B cell (primary cell): ENCODE results near the gene RNLS. TPM values are rescaled to one million over a fixed set of nuclear protein-coding genes. Genes with fewer than 3 reads are reported as not detected.

Experiments
- ATAC-seq: fragments of 200-7000 bp; cut with Tn5 transposase; one replicate; pipeline ENCODE4 v1.10.0; 2021; ENCODE audit warnings: low read depth, mild to moderate bottlenecking, moderate number of reproducible peaks, moderate library complexity
- CTCF ChIA-PET: fragments of 350-600 bp; sonication (Branson Sonifier 250); formaldehyde crosslinking; loops from one replicate; lab custom pipeline; 2021; ENCODE audit warnings: antibody characterized with exemption, inconsistent platforms; lab: Charles Lee
- POLR2A ChIA-PET: fragments of 350-600 bp; sonication (Branson Sonifier 250); formaldehyde crosslinking; loops from one replicate; lab custom pipeline; 2021; ENCODE audit warnings: antibody characterized with exemption; lab: Charles Lee
- DNase-seq: peaks from one replicate; pipeline ENCODE4 v3.0.0; 2013
- H2AFZ ChIP-seq: 2 replicates; pipeline ENCODE4 v1.6.1; 2012; ENCODE audit warnings: mild to moderate bottlenecking, low read depth, low read length; ENCODE audit not compliant: insufficient read depth, poor library complexity, severe bottlenecking
- H3K27ac ChIP-seq, 2 donors: 1 replicate in 1 of 2; 2 replicates in 1 of 2; pipeline ENCODE4 v1.5.1; 2012 to 2013; ENCODE audit warnings: low read length in 2 of 2, mild to moderate bottlenecking in 2 of 2, moderate library complexity in 1 of 2
- H3K27me3 ChIP-seq, 4 experiments: fragments of 200-600 bp in 1 of 4; sonication (generic) in 1 of 4; replicated peaks in 1 of 4; 1 replicate in 2 of 4; 2 replicates in 2 of 4; pipeline versions ENCODE4 v1.6.1 to v1.7.0; 2013 to 2016; ENCODE audit warnings: low read length in 3 of 4, mild to moderate bottlenecking in 2 of 4, mixed read lengths in 1 of 4, moderate library complexity in 1 of 4; ENCODE audit not compliant: insufficient read depth in 4 of 4, control insufficient read depth in 3 of 4; ENCODE audit errors: control extremely low read depth in 1 of 4
- H3K36me3 ChIP-seq, 2 experiments: replicated peaks in 1 of 2; 1 replicate in 1 of 2; 2 replicates in 1 of 2; pipeline versions ENCODE4 v1.6.1 to v1.7.1; 2013; ENCODE audit warnings: low read length in 1 of 2; ENCODE audit not compliant: insufficient read depth in 2 of 2, control insufficient read depth in 1 of 2; ENCODE audit errors: control extremely low read depth in 1 of 2, extremely low read depth in 1 of 2
- H3K4me1 ChIP-seq, 2 donors: fragments of 200-600 bp in 1 of 2; sonication (generic) in 1 of 2; 1 replicate in 1 of 2; 2 replicates in 1 of 2; pipeline versions ENCODE4 v1.5.1 to v1.6.1; 2013 to 2017; ENCODE audit warnings: low read length in 2 of 2; ENCODE audit not compliant: control insufficient read depth in 2 of 2, insufficient read depth in 2 of 2
- H3K4me2 ChIP-seq: replicated peaks from 2 replicates; pipeline ENCODE3; 2012; ENCODE audit warnings: mild to moderate bottlenecking, low read depth, low read length; ENCODE audit not compliant: poor library complexity, severe bottlenecking
- H3K4me3 ChIP-seq, 5 experiments: fragments of 200-600 bp in 1 of 5; sonication (generic) in 1 of 5; 1 replicate in 3 of 5; 2 replicates in 2 of 5; pipeline versions ENCODE4 v1.5.1 to v1.7.0; 2011 to 2016; ENCODE audit warnings: low read length in 4 of 5, mild to moderate bottlenecking in 4 of 5, low read depth in 2 of 5, control low read depth in 1 of 5, moderate library complexity in 1 of 5; ENCODE audit not compliant: insufficient read depth in 1 of 5; ENCODE audit errors: control extremely low read depth in 1 of 5, extremely low read depth in 1 of 5
- H3K79me2 ChIP-seq: fragments of 200-600 bp; sonication (generic); one replicate; pipeline ENCODE4 v1.6.0; 2016; ENCODE audit warnings: low read length; ENCODE audit not compliant: control insufficient read depth, insufficient read depth
- H3K9ac ChIP-seq: fragments of 200-600 bp; sonication (generic); 2 replicates; pipeline ENCODE4 v1.6.1; 2017; ENCODE audit warnings: mild to moderate bottlenecking, low read length, moderate library complexity
- H3K9me3 ChIP-seq, 3 donors: one replicate each; pipeline versions ENCODE4 v1.6.1 to v1.7.1; 2013; ENCODE audit warnings: low read length in 2 of 3; ENCODE audit not compliant: control insufficient read depth in 2 of 3, insufficient read depth in 1 of 3; ENCODE audit errors: control extremely low read depth in 1 of 3
- H4K20me1 ChIP-seq: 2 replicates; pipeline ENCODE4 v1.6.0; 2012; ENCODE audit warnings: mild to moderate bottlenecking, low read length; ENCODE audit not compliant: insufficient read depth, control insufficient read depth, poor library complexity, severe bottlenecking
- H3K27ac Mint-ChIP-seq: one replicate; pipeline ENCODE4 v1.8.0; 2021; ENCODE audit warnings: mixed read lengths
- H3K27me3 Mint-ChIP-seq: one replicate; pipeline ENCODE4 v1.8.0; 2021; ENCODE audit warnings: mixed read lengths
- H3K4me1 Mint-ChIP-seq: one replicate; pipeline ENCODE4 v1.8.0; 2021; ENCODE audit warnings: mixed read lengths
- H3K4me3 Mint-ChIP-seq: one replicate; pipeline ENCODE4 v1.8.0; 2021; ENCODE audit warnings: mixed read lengths
- H3K9me3 Mint-ChIP-seq: one replicate; pipeline ENCODE4 v1.8.0; 2022; ENCODE audit warnings: mixed read lengths; ENCODE audit not compliant: insufficient read depth
- EZH2 ChIP-seq: IDR thresholded peaks from 2 replicates; pipeline ENCODE4 v1.6.1; 2012; ENCODE audit warnings: borderline replicate concordance, low read depth, mild to moderate bottlenecking, moderate library complexity, low read length; ENCODE audit not compliant: insufficient read depth, poor library complexity, severe bottlenecking
- WGBS: methylation state at CpG from one replicate; pipeline ENCODE4 v1.1.5; 2013; ENCODE audit warnings: missing lambda C conversion rate; ENCODE audit not compliant: insufficient coverage; 5-methylcytosine and 5-hydroxymethylcytosine counted together
- intact Hi-C: fragments of 100-400 bp; cut with micrococcal nuclease; formaldehyde crosslinking; loops from one replicate; pipeline ENCODE4 v1.10.0; 2022
- polyA plus RNA-seq: library from polyadenylated mRNA; depleted of rRNA; stranded (reverse); fragments of >200 nt; gene quantifications from 2 replicates; pipeline ENCODE4 v1.2.3, GENCODE V29; 2012
- total RNA-seq, 2 donors: library from RNA; stranded (reverse); fragments of 120-200 nt in 1 of 2; gene quantifications; 1 replicate in 1 of 2; 2 replicates in 1 of 2; pipeline versions ENCODE4 v1.2.3 to v1.2.4, GENCODE V29; 2013 to 2022
- TF ChIP-seq, protein P1 (sequence below): fragments of 200-600 bp; IDR thresholded peaks from one replicate; pipeline ENCODE4 v1.8.0; 2022; ENCODE audit warnings: antibody characterized with exemption, mild to moderate bottlenecking

Gene RNLS
- total and polyA plus RNA-seq, 2 donors (not counting 1 experiment from before 2014, with no cell fraction given), result 3.5 to 7.5 TPM

DNA sequence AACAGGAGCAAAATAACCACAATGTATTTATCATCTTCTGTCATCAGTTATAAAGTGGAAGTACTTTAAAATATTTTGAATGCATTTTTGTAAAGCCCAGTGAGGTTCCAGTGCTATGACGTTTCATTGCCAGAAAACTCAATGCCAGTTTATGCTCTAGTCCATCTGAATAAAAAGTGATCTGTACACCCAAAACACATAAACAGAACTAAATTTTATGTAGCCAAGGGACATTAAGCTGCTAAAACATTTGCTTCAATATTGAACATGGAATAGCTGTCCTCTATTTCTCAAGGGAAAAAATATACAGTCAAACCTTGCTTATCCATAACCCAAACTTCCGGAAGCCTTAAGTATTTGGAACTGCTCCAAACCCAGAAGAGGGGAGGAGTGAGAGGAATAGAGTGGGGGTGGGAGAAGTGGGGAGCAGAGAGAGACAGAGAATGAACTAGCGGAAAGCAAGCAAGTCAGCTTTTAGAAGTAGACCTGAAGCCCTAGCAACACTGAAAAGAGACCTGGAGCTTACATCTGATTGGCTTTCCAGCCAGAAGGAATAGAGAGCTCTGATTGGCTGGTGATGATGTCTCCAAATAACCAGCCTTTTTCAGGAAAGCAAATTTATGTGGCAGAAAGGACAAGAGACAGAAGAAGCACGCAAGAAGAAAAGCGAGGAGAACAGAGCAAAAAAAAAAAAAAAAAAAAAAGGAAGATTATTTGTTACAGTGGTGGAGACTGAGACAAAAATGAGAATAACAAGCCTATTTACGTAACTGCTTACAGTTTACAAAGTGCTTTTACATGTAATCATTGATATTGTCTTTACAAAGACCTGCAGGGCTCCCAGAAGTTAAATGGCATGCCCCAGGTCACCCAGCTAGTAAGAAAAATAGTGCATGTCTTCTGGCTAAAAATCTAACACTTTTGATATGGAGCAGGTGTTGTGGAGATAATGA lies 196.0 kb downstream of the RNLS start:
- DNase-seq, result peak; percentile 69
- intact Hi-C loops, result loop anchor here (2.0 to 5.0 kb wide), 4 partner anchors 55 to 568 kb away; partner anchors contain the start of genes ATAD1 and STAMBPL1
- CTCF ChIA-PET, result interaction anchor here (0.6 to 10.0 kb wide), 22 partner anchors 9 to 853 kb away, joined by 3 to 241 read pairs (median 4); partner anchors contain the start of genes ATAD1, KLLN and PTEN
- H3K9me3 ChIP-seq, result peaks cover 0 to 5% (median under 1%) of the 10 kb centered on the region in 3 donors
- no peaks in the 10 kb centered on the region for H3K27me3 ChIP-seq
- peaks cover 12% of the 10 kb centered on the region for H3K79me2 ChIP-seq
- WGBS, result 0% methylated on average over 1 of the region's 6 CpGs
- no peaks in the 10 kb centered on the region for H3K36me3 ChIP-seq
- POLR2A ChIA-PET, result interaction anchor here (0.7 to 6.4 kb wide), 4 partner anchors 73 to 525 kb away, joined by 6 to 77 read pairs (median 7); partner anchors contain the start of genes KLLN and PTEN
- H3K4me1 ChIP-seq, result peaks cover 70 to 77% of the 10 kb centered on the region in 2 donors
- no peak for TF ChIP-seq EZH2
- TF ChIP-seq, protein P1, sequence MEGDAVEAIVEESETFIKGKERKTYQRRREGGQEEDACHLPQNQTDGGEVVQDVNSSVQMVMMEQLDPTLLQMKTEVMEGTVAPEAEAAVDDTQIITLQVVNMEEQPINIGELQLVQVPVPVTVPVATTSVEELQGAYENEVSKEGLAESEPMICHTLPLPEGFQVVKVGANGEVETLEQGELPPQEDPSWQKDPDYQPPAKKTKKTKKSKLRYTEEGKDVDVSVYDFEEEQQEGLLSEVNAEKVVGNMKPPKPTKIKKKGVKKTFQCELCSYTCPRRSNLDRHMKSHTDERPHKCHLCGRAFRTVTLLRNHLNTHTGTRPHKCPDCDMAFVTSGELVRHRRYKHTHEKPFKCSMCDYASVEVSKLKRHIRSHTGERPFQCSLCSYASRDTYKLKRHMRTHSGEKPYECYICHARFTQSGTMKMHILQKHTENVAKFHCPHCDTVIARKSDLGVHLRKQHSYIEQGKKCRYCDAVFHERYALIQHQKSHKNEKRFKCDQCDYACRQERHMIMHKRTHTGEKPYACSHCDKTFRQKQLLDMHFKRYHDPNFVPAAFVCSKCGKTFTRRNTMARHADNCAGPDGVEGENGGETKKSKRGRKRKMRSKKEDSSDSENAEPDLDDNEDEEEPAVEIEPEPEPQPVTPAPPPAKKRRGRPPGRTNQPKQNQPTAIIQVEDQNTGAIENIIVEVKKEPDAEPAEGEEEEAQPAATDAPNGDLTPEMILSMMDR, result no peak
- no peaks in the 10 kb centered on the region for H4K20me1 ChIP-seq
- ATAC-seq, result peak; percentile 44
- peak overlapping the region; percentile 58 for H3K9ac ChIP-seq
- H3K4me1 Mint-ChIP-seq, result peaks cover 32% of the 10 kb centered on the region
- peak overlapping the region; percentile 73 for H3K4me2 ChIP-seq
- peak overlapping the region in 4 of 5 experiments; percentile 10 to 59 (median 38) for H3K4me3 ChIP-seq
- no peak overlapping the region for H3K27ac Mint-ChIP-seq
- no peaks in the 10 kb centered on the region for H3K27me3 Mint-ChIP-seq
- H3K27ac ChIP-seq, result peak overlapping the region; percentile 97 to 99
- no peak overlapping the region for H3K4me3 Mint-ChIP-seq
- no peaks in the 10 kb centered on the region for H3K9me3 Mint-ChIP-seq
- peak overlapping the region; percentile 67 for H2AFZ ChIP-seq
